HG03457 (cell line): ENCODE results near the gene MRPL2.

Source experiments
- ATAC-seq: cut with Tn5 transposase; IDR thresholded peaks from one replicate; pipeline ENCODE4 v1.9.1; 2021; ENCODE audit warnings: moderate number of reproducible peaks; ENCODE audit not compliant: unreplicated experiment

MRPL2 gene

GRCh38 chr6:43059168-43060033 lies at the start of gene MRPL2, which contains the start of gene KLC4:
TSS of gene MRPL2 (minus strand) at chr6:43059434. CDS start at chr6:43059381, 53 bp downstream.
TSS of gene KLC4 (plus strand) at chr6:43059631. CDS start at chr6:43061336, 1,705 bp downstream.
- peak; percentile 59 for ATAC-seq

- no peak for ATAC-seq
Measured at GRCh38 chr6:43107344-43108062, 48.3 kb upstream of the MRPL2 start.

- no peak for ATAC-seq
Measured at GRCh38 chr6:43105538-43106222, 46.4 kb upstream of the MRPL2 start.

- no peak for ATAC-seq
Measured at GRCh38 chr6:43103253-43103876, 44.1 kb upstream of the MRPL2 start.

- no peak for ATAC-seq
Measured at GRCh38 chr6:43101497-43101896, 42.3 kb upstream of the MRPL2 start.

GRCh38 chr6:43097502-43097901 lies 38.3 kb upstream of the MRPL2 start:
- ATAC-seq: no peak

GRCh38 chr6:43097098-43097489 lies 37.9 kb upstream of the MRPL2 start:
- no peak for ATAC-seq

GRCh38 chr6:43096451-43097097 lies 37.3 kb upstream of the MRPL2 start:
- no peak for ATAC-seq

- ATAC-seq: no peak
Measured at GRCh38 chr6:43095939-43096338, 36.7 kb upstream of the MRPL2 start.

- ATAC-seq: no peak
Measured at GRCh38 chr6:43093436-43094289, 34.4 kb upstream of the MRPL2 start.

- no peak for ATAC-seq
Measured at GRCh38 chr6:43092635-43093034, 33.4 kb upstream of the MRPL2 start.

- no peak for ATAC-seq
Measured at GRCh38 chr6:43091436-43091991, 32.3 kb upstream of the MRPL2 start.

GRCh38 chr6:43091020-43091419 lies 31.8 kb upstream of the MRPL2 start:
- ATAC-seq: no peak

GRCh38 chr6:43090559-43090956 lies 31.3 kb upstream of the MRPL2 start:
- no peak for ATAC-seq

GRCh38 chr6:43089874-43090558 lies 30.8 kb upstream of the MRPL2 start:
- ATAC-seq: no peak

- no peak for ATAC-seq
Measured at GRCh38 chr6:43089467-43089866, 30.2 kb upstream of the MRPL2 start.

- ATAC-seq: no peak
Measured at GRCh38 chr6:43088654-43089056, 29.4 kb upstream of the MRPL2 start.

- no peak for ATAC-seq
Measured at GRCh38 chr6:43086022-43086658, 26.9 kb upstream of the MRPL2 start.
